HG03439 (cell line): Measurements from ENCODE around the gene TNIP1.
A peak's percentile ranks its signal among the peaks of the same experiment; 100 is the strongest.

ENCODE experiments used
- ATAC-seq: cut with Tn5 transposase; IDR thresholded peaks from one replicate; pipeline ENCODE4 v1.9.1; 2021; ENCODE audit warnings: mild to moderate bottlenecking, moderate library complexity; ENCODE audit not compliant: unreplicated experiment

TNIP1 gene

DNA sequence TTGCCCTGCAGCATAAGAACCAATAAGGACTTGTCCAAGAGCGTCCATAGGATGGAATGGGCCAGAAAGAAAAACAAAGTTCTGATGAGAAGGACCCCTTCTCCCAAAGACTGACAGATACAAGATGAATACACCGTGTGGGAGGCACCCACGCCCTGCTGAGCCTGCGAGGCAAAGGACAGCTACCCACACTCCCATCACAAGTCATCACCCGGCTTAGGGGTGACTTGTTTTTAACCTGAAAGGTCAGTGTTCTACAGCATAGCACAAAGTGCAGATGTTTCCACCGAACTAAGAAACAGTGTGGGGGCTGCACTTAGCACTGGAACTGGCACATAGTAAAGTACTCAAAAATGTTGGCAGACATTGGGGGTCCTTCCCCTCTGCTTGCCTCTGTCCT, 13.9 kb downstream of the TNIP1 start:
- no peak for ATAC-seq

DNA sequence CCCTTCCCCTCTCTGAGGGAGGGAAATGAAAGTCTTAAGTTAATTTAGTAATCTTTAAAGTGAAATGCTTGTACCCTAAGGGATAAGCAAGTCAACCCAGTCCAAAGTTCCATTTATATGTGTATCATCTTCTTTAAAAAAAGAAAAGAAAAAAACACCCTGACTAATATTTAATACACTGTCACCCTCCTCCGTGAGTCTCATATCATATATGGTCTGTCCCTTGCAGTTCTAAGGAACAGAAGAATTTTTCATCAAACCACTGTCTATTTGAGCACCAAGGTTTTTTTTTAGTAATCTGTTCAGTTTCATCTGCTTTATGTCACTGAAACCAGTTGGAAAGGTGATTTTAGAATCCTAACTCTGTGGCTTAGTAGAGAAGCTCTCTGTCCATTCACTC, 15.2 kb downstream of the TNIP1 start:
- ATAC-seq: no peak

DNA sequence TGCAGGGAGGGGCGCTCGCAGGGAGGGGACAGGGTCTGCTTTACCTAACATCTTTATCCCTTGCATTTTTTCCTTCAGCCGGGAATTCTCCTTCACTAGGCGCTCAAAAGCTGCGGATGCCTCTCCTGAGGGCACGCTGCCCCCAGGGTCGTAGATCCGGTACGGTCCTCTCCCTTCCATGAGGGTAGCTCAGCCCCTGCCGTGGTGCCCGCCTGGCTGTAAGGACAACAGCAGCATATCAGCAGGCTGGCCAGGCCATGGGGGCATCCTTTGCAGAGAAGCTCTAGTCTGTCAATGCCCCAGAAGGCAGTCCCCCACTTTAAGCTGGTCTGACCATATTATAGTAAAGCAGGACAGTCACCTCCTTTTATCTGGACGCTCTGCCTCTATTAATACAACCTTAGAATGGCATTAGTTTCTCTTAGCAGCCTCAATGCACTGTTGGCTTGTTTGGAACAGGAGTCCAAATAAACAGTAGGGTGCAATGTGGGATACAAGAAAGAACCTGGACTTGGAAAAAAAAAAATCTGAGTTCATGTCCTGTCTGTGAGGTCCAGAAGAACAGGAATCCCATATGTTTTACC, 15.8 kb downstream of the TNIP1 start:
- ATAC-seq: no peak

GRCh38 chr5:151063142-151063989, 17.5 kb downstream of the TNIP1 start:
- ATAC-seq: no peak

DNA sequence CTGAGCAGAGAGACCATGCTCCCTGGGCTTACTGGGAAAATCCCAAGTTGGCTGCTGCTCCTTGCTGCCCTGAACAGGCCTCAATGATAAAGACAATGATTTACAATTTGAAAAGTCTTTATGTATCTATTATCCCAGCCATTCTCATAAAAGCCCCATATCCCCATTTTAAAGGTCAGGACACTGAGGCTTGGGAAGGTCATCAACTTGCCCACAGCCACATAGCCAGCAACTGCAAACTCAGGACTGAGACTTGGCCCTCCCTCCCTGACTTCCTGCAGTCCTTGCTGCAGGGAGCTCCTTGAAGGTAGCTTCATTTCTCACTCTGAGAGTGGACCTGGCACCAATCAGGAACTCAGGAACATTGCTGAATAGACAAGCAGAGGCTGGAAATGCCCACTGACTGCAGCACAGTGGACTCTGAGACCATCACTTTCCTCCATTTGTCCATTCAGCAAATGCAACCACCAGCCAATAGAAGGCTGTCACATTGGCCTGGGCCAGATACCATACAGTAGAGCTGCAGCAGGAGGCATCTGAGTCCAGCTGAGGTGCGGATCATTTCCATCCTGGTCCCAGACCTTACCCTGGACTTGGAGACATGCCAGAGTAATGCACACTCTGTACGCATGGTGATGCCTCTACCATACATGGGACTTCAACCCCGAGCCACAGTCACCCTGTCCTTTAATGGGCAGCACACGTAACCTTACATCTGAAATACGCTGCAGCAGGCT, 18.3 kb downstream of the TNIP1 start:
- no peak for ATAC-seq

GRCh38 chr5:151060742-151061141, 20.1 kb downstream of the TNIP1 start:
- no peak for ATAC-seq

- no peak for ATAC-seq
Measured at GRCh38 chr5:151058891-151059489, 21.8 kb downstream of the TNIP1 start.

DNA sequence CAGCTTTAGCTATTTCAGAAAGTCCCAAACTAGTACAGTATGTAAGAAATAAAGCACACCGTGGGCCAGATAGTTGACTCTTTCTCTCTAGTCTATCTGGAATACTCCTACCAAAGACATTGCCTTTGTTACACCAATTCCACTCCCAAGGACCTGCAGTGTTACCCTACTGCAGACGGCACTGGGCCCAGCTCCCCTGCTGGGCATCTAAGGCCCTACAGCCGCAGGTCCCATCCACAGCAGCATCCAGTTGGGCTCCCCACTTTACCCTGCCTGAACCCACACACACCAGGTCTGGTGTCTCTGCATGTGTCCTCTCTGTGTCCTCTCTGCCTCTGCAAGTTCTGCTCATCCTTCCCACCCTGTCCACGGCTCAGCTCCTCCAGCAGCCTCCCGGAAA, 22.5 kb downstream of the TNIP1 start:
- ATAC-seq: no peak

DNA sequence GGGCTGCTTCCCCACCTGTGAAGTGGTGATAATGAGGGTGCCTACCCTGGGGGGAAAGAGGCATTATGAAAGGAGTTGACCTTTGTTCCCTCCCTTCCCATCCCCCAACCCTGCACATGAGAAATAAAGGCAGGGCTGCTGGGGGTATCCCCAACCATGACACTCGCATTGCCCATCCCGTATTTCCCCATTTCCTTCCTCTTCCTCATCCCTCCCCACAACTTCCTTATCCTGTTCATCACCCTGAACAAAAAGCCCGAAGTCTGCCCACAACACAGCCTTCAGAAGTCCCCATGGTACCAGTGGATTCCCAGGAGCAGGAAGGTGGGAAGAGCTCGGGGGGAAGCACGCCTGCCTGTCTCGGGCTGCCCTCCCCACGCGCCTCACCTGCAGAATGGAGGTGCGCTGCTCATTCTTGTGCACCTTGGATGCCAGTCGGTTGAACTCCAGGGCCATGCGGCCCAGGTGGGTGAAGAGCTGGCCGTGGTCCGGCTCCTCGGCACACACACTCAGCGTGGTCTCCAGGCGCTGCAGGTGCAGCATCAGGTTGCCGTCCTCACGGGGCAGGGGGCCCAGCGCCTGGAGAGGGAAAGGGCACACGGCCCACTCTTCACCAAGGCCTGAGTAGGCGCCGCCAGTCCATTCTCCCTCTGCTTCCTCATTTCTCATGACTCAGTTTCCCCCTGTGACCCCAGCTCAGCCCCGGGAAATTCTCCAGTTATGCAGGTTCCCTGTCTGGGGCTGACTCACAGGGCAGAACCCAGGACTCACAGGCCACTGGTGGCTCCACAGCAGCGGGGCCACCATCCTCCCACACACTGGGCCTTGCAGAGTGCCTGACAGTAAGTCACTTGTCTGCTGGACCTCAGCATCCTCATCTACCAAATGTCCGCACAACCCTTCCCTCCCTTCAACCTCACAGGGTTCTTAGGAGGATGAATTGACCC, 24.2 kb downstream of the TNIP1 start:
- no peak for ATAC-seq

DNA sequence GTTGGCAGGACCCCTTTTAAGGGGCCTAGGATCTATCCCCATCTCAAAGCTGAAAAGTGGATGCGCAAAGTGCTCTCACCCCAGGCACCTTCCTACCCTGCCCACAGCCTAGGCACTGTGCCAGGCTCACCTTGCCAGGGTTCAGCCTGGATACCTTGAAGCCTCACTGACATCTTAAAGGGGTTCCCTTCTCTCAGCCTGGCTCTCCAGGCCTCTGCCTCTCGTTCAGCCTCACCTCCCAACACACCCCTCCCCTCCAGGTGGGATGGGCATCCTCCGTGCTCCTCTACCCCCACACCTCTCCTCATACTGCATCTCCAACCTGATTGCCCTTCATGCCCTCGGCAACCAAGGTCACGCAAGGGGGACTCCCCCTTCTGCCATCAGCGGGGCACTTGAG, 25.5 kb downstream of the TNIP1 start:
- no peak for ATAC-seq

- ATAC-seq: no peak
Measured at GRCh38 chr5:151054709-151055108, 26.1 kb downstream of the TNIP1 start.

- no peak for ATAC-seq
Measured at GRCh38 chr5:151053796-151054462, 26.9 kb downstream of the TNIP1 start.

DNA sequence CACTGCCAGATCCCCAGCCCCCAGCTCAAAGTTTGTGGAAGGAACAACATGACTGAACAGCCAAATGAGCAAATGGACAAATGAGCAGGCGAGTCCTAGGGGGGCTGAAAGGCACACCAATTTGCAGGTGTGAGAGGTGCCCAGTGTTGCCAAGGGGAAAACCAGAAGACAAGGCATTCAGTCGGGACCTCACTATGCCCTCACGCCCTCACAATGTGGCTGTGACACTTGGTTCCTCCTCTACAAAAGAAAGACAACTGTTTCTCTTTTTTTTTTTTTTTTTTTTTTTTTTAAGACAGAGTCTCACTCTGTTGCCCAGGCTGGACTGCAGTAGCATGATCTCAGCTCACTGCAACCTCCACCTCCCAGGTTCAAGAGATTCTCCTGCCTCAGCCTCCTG, 28.0 kb downstream of the TNIP1 start:
- ATAC-seq: no peak

GRCh38 chr5:151051931-151052608, 28.8 kb downstream of the TNIP1 start:
- peak; percentile 11 for ATAC-seq

DNA sequence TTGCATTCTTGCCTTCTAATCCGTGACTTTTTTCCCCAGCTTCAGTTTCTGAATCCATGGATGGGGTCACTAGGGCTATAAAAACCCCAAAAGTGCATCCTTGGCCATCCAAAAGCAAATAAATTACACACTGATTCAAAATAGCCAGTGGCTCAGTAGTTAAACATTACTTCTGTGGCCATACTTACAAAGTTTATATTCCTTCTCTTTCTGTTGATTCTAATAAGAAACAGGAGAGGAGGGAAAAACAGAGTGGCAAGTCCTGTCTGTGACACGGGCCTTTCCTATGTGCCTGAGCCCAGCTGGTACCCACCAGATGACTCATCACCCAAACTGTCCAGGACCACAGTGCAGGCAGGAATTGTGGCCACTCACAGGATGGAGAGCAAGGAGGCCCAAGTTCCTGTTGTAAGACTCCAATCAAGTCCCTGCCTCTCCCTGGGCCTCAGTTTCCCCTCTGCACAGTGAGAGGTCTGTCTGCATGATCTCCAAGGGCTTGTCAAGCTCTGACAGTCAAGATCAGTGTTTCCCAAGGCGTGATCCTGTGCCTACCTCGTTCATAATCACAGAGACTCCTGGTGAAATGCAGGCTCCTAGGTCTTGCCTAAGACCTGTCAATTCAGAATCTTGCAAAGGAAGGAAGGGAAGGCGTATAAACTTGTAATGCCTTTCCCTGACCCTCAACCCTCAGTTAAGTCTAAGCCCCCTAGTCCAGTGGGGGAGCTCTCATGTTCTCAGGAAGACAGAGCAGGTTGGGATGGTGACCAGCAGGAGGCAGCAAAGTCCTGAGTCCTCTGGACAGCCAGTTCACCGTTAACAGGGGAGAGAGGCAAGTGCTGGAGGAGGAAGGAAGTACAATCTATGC, 29.5 kb downstream of the TNIP1 start:
- peak; percentile 59 for ATAC-seq

DNA sequence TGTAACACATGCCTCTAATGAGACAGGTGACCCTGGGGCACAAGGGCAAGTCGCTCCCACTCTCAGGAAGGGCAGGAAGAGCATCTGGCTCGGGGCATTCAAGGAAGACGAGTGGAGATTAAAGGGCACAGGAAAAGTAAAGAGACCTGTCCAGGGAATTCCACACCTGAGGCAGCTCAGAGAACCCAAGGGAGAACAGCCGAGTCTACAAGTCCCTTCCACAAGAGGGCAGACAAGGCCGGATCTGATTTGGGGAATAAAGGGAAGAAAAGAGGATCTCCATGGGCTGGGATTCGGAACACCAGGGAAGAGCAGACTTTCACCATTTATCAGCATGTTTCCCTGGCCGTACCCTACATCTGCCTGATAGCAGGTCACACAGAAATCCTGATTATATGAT, 32.3 kb downstream of the TNIP1 start:
- no peak for ATAC-seq

GRCh38 chr5:151047814-151048425, 32.9 kb downstream of the TNIP1 start:
- no peak for ATAC-seq
